NB4 (cell line): ENCODE data around the gene EPS8L2.

Experiments used
- MAX ChIP-seq: IDR thresholded peaks from 2 replicates; pipeline ENCODE4 v1.6.1; 2011; ENCODE audit warnings: low read depth, low read length
- POLR2A ChIP-seq: IDR thresholded peaks from 2 replicates; pipeline ENCODE4 v1.6.1; 2011; ENCODE audit warnings: mild to moderate bottlenecking; ENCODE audit not compliant: insufficient read length; ENCODE audit errors: extremely low read depth
- TF ChIP-seq, protein P1 (sequence below): IDR thresholded peaks from one replicate; pipeline ENCODE4 v1.5.1; 2012; ENCODE audit warnings: low read depth, low read length

DNA sequence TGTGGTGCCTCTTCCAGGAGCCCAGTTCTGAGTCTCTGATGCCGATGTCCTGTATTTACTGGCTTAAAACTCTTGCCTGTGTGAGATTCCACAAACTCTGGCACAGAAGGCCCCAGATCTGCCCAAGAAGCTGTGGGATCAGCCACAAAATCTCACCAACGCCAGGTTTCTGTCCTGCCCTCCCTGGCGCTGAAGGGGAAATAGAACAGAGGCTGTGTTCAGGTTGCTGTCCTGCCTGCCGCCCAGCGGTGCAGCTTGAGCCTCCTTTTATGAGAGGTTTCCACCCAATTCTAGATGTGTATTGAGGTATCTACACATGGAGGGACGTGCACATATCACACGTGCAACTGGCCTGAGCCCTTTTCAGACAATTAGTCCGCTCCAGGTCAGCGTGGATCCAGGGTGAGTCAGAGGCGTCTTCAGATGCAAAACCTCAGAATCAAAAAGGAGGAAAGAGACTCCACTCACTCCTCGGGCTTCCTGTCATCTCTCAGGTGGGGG is 8.2 kb upstream of the EPS8L2 start:
- TF ChIP-seq MAX (no peak), POLR2A (no peak)
- TF ChIP-seq, protein P1, sequence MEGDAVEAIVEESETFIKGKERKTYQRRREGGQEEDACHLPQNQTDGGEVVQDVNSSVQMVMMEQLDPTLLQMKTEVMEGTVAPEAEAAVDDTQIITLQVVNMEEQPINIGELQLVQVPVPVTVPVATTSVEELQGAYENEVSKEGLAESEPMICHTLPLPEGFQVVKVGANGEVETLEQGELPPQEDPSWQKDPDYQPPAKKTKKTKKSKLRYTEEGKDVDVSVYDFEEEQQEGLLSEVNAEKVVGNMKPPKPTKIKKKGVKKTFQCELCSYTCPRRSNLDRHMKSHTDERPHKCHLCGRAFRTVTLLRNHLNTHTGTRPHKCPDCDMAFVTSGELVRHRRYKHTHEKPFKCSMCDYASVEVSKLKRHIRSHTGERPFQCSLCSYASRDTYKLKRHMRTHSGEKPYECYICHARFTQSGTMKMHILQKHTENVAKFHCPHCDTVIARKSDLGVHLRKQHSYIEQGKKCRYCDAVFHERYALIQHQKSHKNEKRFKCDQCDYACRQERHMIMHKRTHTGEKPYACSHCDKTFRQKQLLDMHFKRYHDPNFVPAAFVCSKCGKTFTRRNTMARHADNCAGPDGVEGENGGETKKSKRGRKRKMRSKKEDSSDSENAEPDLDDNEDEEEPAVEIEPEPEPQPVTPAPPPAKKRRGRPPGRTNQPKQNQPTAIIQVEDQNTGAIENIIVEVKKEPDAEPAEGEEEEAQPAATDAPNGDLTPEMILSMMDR, result no peak
